GM06990 (cell line): ENCODE measurements around the gene STX1A.
A peak's percentile ranks its signal among the peaks of the same experiment; 100 is the strongest.

Source experiments
- DNase-seq: peaks from one replicate; pipeline ENCODE4 v3.0.0-alpha.2; 2011; ENCODE audit not compliant: insufficient read length; ENCODE audit errors: extremely low read depth
- H3K27me3 ChIP-seq: replicated peaks from 2 replicates; pipeline ENCODE4 v1.6.0; 2011; ENCODE audit warnings: low read length; ENCODE audit not compliant: control insufficient read depth, insufficient read depth
- H3K36me3 ChIP-seq: 2 replicates; pipeline ENCODE4 v1.5.1; 2011; ENCODE audit warnings: low read length; ENCODE audit not compliant: control insufficient read depth, insufficient read depth
- H3K4me3 ChIP-seq: replicated peaks from 2 replicates; pipeline ENCODE4 v1.5.1; 2011; ENCODE audit warnings: low read depth, mild to moderate bottlenecking, control low read depth, low read length
- TF ChIP-seq, protein P1 (sequence below): IDR thresholded peaks from 2 replicates; pipeline ENCODE4 v1.5.1; 2011; ENCODE audit warnings: low read length, control low read depth, mild to moderate bottlenecking, inconsistent platforms; ENCODE audit not compliant: insufficient read depth, poor library complexity, severe bottlenecking

STX1A gene

GRCh38 chr7:73758581-73759138, 39.2 kb upstream of the STX1A start:
- no peak for DNase-seq
- Histone ChIP-seq H3K4me3 (no peak overlapping the region), H3K36me3 (no peaks in the 10 kb centered on the region), H3K27me3 (no peaks in the 10 kb centered on the region)
- TF ChIP-seq, protein P1, sequence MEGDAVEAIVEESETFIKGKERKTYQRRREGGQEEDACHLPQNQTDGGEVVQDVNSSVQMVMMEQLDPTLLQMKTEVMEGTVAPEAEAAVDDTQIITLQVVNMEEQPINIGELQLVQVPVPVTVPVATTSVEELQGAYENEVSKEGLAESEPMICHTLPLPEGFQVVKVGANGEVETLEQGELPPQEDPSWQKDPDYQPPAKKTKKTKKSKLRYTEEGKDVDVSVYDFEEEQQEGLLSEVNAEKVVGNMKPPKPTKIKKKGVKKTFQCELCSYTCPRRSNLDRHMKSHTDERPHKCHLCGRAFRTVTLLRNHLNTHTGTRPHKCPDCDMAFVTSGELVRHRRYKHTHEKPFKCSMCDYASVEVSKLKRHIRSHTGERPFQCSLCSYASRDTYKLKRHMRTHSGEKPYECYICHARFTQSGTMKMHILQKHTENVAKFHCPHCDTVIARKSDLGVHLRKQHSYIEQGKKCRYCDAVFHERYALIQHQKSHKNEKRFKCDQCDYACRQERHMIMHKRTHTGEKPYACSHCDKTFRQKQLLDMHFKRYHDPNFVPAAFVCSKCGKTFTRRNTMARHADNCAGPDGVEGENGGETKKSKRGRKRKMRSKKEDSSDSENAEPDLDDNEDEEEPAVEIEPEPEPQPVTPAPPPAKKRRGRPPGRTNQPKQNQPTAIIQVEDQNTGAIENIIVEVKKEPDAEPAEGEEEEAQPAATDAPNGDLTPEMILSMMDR, result no peak

GRCh38 chr7:73749931-73750776, 30.7 kb upstream of the STX1A start:
- H3K36me3 ChIP-seq, result no peaks in the 10 kb centered on the region
- H3K4me3 ChIP-seq, result no peak overlapping the region
- DNase-seq, result no peak
- TF ChIP-seq, protein P1, result no peak
- no peaks in the 10 kb centered on the region for H3K27me3 ChIP-seq

GRCh38 chr7:73746378-73746777, 26.9 kb upstream of the STX1A start:
- Histone ChIP-seq H3K27me3 (no peaks in the 10 kb centered on the region), H3K4me3 (no peak overlapping the region), H3K36me3 (no peaks in the 10 kb centered on the region)
- TF ChIP-seq, protein P1, result no peak
- DNase-seq, result no peak

- peak; percentile 34 for DNase-seq
- TF ChIP-seq, protein P1, result no peak
Observed at GRCh38 chr7:73742753-73743641, 23.5 kb upstream of the STX1A start.

DNA sequence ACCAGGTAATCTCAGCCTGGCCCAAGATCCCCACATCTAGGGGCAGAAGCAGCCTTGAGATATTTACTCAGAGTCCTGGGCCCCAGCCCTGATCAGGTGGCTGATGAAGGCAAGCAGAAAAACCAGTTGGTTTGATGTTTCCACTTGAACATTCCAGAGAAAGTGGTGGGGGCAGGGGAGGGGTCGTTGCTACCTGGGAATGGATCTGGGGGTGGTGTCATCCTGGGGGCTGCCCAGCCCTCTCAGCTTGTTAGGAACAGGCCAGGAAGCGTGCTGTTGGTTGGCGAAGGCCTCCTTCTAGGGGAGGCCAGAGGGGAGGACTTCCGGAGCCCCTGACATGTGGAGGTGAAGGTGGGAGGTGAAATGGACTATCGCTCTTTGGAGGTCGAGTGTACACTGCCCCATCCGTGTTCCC, 22.9 kb upstream of the STX1A start:
- H3K27me3 ChIP-seq, result no peaks in the 10 kb centered on the region
- no peak for DNase-seq
- no peaks in the 10 kb centered on the region for H3K36me3 ChIP-seq
- H3K4me3 ChIP-seq, result no peak overlapping the region
- TF ChIP-seq, protein P1, result no peak

More at GRCh38 chr7:73742753-73743641, 23.5 kb upstream of the STX1A start:
- H3K4me3 ChIP-seq, result no peak overlapping the region
- no peaks in the 10 kb centered on the region for H3K36me3 ChIP-seq
- no peaks in the 10 kb centered on the region for H3K27me3 ChIP-seq
